ES-I3 (cell line): ENCODE results near the gene RPL18A.
A peak's percentile ranks its signal among the peaks of the same experiment; 100 is the strongest.

Source experiments
- H3K36me3 ChIP-seq: 2 replicates; pipeline ENCODE4 v1.6.1; 2013; ENCODE audit warnings: mild to moderate bottlenecking, low read length, control low read depth, moderate library complexity; ENCODE audit not compliant: insufficient read depth
- H3K4me1 ChIP-seq: 2 replicates; pipeline ENCODE4 v1.6.1; 2013; ENCODE audit warnings: mild to moderate bottlenecking, control low read depth, low read length; ENCODE audit not compliant: insufficient read depth
- H3K9ac ChIP-seq: 2 replicates; pipeline ENCODE4 v1.6.1; 2013; ENCODE audit warnings: low read depth, mild to moderate bottlenecking, low read length, moderate library complexity
- H3K9me3 ChIP-seq: 2 replicates; pipeline ENCODE4 v1.6.1; 2013; ENCODE audit warnings: mild to moderate bottlenecking, low read length, moderate library complexity; ENCODE audit not compliant: control insufficient read depth, insufficient read depth

RPL18A gene

DNA sequence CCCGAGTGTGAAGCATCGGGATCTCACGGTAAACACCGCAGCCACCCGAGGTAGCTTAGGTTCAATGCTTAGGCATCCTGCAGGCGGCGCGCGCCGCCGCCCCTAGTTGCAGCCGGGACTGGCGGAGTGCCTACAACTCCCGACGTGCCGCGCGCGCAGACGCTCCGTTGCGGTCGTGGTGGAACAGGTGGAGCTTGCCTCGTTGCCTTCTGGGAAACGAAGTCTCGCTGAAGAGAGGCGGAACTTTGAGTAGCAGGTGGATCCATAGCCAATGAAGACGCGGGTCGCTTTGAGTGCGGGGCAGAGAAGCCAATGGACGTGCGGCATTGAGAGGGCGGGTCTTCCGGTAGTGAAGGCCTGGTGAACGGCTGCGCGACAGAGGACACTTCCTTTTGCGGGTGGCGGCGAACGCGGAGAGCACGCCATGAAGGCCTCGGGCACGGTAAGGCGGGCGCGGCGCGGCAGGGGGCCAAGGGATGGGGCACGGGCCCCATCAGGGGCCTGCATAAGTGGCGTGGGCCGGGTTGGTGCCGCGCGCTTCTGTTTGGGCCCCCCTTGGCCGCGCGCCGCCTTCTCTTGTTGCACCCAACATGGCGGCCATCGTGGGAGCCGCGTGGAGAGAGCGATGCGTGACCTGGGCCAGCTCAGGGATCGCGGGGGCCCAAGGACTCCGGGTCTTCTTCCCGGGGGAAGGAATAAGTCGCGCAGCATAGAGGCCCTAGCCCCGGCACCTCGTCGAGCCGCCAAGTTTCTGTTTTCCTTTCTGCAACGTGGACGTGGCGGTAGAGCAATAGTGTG lies at the start of gene RPL18A:
Gene RPL18A, plus strand, starts transcription at position 378 of the 798 bp plus-strand sequence. Its CDS starts 47 bp downstream, at position 425.
- peaks cover 33% of the 10 kb centered on the region for H3K36me3 ChIP-seq
- H3K9ac ChIP-seq = peak within 1 kb of the TSS; percentile 93
- H3K4me1 ChIP-seq = 0 out of 2 replicates have a peak, but pooled peaks cover 4% of the 10 kb centered on the region
- H3K9me3 ChIP-seq = no peaks in the 10 kb centered on the region

DNA sequence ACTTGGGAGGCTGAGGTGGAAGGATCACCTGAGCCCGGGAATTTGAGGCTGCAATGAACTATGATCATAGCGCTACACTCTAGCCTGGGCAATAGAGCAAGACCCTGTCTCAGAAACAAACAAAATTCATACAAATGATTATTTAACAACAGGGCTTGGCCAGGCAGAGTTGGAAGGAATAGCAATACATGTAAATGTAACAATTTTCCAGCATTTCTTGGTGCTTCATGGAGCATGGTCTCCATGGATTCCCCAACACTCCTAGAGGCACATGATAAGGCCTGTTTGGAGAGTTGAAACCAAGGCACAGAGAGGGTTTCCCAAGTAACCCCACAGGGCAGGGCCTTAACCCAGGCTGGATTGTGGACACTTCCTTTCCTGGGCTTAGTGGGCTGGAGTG lies 48.6 kb upstream of the RPL18A start:
- Histone ChIP-seq H3K4me1 (no peaks in the 10 kb centered on the region), H3K9ac (no peak overlapping the region), H3K36me3 (no peaks in the 10 kb centered on the region), H3K9me3 (no peaks in the 10 kb centered on the region)

GRCh38 chr19:17811681-17812080 lies 48.0 kb upstream of the RPL18A start:
- Histone ChIP-seq H3K9ac (no peak overlapping the region), H3K9me3 (no peaks in the 10 kb centered on the region), H3K4me1 (no peaks in the 10 kb centered on the region), H3K36me3 (no peaks in the 10 kb centered on the region)

DNA sequence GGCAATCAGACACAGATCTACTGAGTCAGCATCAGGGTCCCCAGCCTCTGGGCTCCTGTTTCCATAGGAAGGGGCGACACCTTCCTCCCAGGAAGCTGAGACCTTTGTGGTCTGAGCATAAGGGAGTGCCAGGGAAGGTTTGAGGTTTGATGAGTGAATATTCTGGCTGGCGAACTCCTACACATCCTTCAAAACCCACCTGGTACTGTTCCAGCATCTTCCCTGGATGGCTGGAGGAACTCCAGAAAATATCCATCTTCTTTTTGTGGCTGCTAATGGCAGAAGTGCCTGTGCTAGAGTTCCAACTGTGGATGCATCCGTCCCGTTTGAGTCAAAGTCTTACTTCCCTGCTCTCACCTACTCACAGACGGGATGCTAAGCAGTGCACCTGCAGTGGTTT lies 47.6 kb upstream of the RPL18A start:
- Histone ChIP-seq H3K9ac (no peak overlapping the region), H3K9me3 (no peaks in the 10 kb centered on the region), H3K36me3 (no peaks in the 10 kb centered on the region), H3K4me1 (no peaks in the 10 kb centered on the region)

DNA sequence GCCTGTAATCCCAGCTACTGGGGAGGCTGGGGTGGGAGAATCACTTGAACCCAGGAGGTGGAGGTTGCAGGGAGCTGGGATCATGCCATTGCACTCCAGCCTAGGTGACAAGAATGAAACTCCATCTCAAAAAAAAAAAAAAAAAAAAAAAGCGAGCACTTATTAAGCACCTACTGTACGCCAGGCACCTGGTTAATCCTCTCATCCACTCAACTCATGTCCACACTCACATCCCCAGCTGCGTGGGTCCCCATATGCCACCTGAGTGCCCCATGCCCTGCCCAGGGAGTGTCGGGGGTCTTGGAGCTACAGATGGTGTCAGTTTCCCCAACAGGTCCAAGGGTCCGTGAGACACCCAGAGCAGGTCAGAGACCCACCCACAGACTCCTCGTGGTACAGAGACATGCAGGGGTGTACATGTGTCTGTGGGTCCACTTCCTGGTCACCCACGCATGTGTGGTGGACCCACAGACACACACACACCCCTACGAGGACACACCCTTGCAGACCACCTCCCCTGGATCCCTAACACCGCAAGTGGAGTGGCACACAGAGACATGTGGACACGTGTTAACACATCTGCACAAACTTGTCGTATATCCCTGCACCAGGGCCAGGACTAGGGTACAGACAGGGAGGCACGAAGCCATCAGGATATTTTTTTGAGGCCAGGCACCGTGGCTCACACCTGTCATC lies 41.9 kb upstream of the RPL18A start:
- no peaks in the 10 kb centered on the region for H3K9me3 ChIP-seq
- H3K4me1 ChIP-seq = no peaks in the 10 kb centered on the region
- no peaks in the 10 kb centered on the region for H3K36me3 ChIP-seq
- no peak overlapping the region for H3K9ac ChIP-seq

- no peak within 1 kb of the TSS for H3K9ac ChIP-seq
- no peaks in the 10 kb centered on the region for H3K36me3 ChIP-seq
- no peaks in the 10 kb centered on the region for H3K4me1 ChIP-seq
- H3K9me3 ChIP-seq = no peaks in the 10 kb centered on the region
Observed at GRCh38 chr19:17821190-17821589, 38.5 kb upstream of the RPL18A start, which contains the start of gene INSL3. Gene INSL3 (minus strand): TSS chr19:17821519. CDS start chr19:17821506, 13 bp downstream.

GRCh38 chr19:17824339-17824738 lies 35.4 kb upstream of the RPL18A start:
- no peak overlapping the region for H3K9ac ChIP-seq
- no peaks in the 10 kb centered on the region for H3K9me3 ChIP-seq
- H3K4me1 ChIP-seq = no peaks in the 10 kb centered on the region
- H3K36me3 ChIP-seq = no peaks in the 10 kb centered on the region

DNA sequence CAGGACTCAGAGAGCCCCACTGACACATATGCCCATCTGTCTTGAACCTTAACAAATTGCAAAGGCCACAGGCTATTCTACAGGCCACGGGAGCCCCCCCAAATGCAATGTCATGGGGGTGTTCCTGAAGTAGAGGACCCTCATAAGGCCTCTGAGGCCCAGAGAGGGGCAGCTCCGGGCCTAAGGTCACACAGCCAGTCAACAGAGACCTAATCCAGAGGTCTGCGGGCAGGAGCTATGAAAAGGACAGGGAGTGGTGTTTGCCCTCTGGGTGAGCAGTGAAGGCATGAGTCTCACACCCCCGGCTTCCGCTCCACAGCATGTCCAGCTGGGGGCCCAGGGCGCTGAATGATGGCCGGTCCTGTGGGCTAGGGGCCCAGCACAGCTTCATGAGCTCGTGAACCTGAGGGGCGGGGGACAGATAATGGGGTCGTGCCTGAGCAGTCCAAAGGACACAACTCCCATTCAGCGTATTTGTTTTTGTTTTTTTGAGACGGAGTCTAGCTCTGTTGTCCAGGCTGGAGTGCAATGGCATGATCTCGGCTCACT lies 33.1 kb upstream of the RPL18A start:
- Histone ChIP-seq H3K36me3 (no peaks in the 10 kb centered on the region), H3K9ac (no peak overlapping the region), H3K4me1 (no peaks in the 10 kb centered on the region), H3K9me3 (no peaks in the 10 kb centered on the region)

- H3K4me1 ChIP-seq = peaks cover 4% of the 10 kb centered on the region; the same call in 1 of the 2 replicates
- H3K36me3 ChIP-seq = no peaks in the 10 kb centered on the region
- no peaks in the 10 kb centered on the region for H3K9me3 ChIP-seq
- H3K9ac ChIP-seq = peak overlapping the region; percentile 99
Observed at GRCh38 chr19:17829855-17830566, 29.7 kb upstream of the RPL18A start.

DNA sequence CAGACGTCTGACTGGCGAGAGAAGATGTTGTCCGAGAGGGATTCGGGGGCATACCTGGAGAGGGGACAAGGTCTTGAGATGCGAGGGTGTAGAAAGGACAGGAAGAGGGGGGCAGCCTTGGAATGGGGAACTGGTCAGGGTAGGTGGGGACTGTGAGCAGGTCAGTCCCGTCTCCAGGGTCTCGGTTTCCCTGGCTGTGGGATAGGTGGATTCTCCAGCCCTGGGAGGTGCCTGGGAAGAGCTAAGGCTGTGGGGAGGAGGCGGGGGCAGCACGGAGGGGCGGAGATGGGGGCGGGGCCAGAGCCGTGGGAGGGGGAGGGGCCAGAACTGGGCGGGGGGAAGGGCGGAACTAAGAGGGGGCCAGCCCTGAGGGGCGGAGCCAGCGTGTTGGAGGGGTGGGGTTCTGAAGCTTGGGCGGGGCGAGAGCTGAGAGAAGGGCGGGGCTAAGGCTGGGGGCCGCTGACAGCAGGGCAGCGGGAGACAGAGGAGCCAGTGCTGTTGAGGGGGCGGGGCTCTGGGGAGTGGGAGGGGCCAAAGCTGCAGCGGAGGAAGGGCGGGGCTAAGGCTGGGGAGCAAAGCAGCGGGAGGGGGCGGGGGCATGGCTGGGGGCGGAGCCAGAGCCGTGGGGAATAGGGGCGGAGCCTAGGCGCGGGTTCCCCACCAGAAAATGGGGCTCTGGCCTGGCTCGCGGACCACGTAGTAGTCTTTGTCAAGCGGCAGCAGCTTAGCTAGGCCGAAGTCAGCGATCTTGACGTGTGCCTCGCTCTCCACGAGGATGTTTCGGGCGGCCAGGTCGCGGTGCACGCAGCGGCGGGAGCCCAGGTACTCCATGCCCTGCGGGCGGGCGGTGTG lies 28.9 kb upstream of the RPL18A start:
- Histone ChIP-seq H3K36me3 (no peaks in the 10 kb centered on the region), H3K9ac (peak overlapping the region; percentile 99), H3K9me3 (no peaks in the 10 kb centered on the region), H3K4me1 (peaks cover 6% of the 10 kb centered on the region; the same call in 1 of the 2 replicates)

GRCh38 chr19:17831419-17831888 lies 28.3 kb upstream of the RPL18A start:
- H3K9ac ChIP-seq = peak overlapping the region; percentile 45; the same call in 1 of the 2 replicates
- no peaks in the 10 kb centered on the region for H3K9me3 ChIP-seq
- no peaks in the 10 kb centered on the region for H3K36me3 ChIP-seq
- peaks cover 6% of the 10 kb centered on the region; the same call in 1 of the 2 replicates for H3K4me1 ChIP-seq

DNA sequence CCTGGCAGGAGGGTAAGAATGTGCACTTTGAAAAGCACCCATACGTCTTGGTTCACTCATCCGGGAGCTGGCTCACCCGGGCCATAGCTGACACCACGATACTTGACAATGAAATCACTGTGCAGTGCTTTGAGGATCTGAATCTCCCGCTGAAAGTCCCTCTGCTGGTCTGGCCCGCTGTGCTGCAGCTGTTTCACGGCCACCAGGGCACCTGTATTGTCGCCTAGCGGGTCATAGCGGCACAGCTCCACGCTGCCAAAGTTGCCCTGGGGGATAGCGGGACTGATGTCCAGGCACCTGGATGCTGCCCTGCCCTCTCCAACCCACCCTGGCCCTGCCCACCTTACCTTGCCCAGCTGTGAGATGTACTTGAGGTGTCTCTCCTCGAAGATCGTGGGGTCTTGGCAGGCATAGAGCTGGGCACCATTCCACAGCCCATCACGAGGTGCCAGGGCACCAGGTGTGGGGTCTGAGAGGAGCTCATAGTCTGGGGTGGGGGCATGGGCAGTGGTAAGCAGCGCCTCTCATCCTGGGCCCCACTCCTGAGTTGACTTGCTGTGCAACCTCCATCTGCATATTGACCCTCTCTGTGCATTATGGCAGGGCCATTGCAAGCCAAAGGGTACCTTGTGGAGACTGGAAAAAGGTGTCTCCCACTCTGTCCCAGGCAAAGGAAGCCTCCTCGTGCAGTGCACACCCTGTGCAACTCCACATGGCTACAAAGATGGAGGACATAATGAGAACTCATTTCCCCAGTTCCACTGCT lies 27.1 kb upstream of the RPL18A start:
- no peak overlapping the region for H3K9ac ChIP-seq
- H3K9me3 ChIP-seq = no peaks in the 10 kb centered on the region
- peaks cover 6% of the 10 kb centered on the region; the same call in 1 of the 2 replicates for H3K4me1 ChIP-seq
- no peaks in the 10 kb centered on the region for H3K36me3 ChIP-seq
